NCI-H1105 (cell line): ENCODE data around the gene KIAA1755.
"Not testable (repeated sequence)": the region's sequence is repeated elsewhere in the genome, so short reads cannot be mapped to it uniquely, and the experiment has no call there.

ENCODE experiments used
- DNase-seq: peaks from one replicate; lab custom pipeline; 2025; lab: John Stamatoyannopoulos, UW

The KIAA1755 gene

DNA sequence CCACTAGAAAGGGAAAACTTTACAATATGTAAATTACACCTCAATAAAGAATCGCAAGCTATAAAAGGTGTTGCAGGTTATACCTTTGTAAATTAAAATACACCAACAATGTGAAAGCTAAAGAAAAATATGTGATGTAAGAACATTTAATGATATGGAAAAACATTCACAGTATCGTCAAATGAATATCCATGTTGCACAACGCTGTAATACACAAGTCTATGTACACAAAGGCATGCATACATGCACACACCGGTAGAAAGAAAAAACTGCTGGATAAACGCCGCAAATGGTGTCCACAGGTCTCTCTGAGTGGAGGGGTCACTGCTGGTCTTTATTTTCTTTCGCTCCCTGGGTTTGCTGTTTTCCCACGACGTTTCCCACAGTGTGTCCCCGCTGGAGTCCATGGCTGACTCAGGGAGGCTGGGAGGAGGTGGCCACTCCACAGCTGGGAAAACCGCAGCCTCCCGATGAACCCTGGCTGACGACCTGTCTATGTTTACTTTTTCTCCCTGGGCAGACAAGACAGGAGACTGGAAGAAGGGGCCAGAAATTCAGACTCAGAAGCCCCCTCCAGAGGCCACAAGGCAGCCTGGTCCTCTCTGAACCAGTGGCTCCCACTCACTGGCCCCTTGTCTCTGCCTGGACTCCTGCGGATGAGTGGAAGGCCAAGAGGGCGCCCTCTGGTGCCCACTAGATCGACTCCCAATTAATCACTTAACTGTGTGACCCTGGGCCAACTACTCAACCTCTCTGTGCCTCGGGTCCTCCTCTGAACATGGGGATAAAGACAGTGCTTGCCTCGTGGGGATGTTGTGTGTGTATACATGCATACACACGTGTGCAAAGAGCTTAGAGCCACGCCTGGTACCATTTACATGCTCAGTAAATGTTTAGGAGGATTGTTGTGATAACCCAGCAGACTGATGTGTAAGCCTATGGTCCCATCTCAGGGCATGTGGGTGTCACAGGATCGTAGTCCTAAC is 30.6 kb upstream of the KIAA1755 start:
- no peak for DNase-seq

DNA sequence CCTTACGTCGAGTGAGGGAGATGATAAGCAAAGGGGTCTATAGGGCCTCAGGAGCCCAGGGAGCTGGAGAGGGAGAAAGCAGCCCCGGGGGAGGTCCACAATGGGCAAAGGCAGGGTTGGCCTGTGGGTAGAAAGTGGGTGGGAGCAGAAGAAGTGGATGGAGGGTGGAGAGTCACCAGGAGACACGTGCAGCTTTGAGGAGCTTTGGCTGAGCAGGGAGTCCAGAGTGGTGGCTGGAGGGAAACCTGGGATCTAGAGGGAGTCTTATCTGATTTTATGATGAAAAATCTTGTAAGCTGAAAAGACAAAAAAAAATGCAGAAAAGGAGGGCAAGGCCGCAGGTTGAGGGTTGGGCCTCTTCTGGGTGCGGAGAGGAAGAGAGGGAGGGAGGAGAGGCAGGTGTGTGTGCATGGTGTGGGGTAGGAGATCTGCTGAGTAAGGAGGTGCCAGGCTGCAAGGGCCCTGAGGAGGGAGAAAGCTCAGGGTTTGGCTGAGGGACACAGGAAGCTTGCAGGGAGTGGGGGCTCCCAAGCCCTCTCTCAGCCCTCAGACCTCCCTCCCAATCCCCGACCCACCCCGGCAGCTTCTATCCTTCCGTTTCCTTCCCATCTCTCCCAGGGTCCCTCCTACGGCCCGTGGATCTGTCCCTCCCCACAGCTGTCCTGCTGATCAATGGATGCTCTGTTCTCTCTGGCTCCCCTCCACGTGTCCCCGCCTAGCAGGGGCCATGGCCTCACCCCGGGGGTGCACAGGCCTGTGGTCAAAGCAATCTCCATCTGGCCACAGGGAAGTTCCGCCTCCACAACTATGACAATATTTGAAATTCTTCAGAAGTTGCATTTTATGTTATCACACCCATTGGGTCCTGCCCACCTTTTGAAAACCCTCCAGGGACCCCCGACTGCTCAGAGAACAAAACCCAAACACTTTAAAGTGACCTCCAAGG is 26.3 kb upstream of the KIAA1755 start:
- DNase-seq, result no peak

DNA sequence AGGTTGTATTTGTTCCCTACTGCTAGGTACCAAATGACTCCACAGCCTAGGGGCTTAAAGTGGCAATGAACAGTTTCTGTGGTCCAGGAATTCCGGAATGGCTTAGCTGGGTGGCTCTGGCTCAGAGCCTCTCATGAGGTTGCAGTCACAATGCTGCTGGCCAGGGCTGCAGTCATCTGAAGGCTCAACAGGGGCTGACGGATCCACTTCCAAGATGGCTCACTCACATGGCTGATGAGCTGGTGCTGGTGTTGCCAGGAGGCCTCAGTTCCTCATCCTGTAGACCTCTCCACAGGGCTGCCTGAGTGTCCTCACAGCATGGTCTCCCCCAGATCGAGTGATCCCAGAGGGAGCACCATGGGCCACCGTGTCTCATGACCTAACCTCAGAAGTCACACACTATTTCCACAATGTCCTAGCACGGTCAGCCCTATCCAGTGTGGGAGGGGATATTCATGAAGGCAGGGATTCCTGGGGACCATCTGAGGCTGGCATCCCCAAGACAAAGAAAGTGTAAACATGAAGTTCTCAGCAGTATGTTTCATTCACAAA is 24.4 kb upstream of the KIAA1755 start:
- no peak for DNase-seq

DNA sequence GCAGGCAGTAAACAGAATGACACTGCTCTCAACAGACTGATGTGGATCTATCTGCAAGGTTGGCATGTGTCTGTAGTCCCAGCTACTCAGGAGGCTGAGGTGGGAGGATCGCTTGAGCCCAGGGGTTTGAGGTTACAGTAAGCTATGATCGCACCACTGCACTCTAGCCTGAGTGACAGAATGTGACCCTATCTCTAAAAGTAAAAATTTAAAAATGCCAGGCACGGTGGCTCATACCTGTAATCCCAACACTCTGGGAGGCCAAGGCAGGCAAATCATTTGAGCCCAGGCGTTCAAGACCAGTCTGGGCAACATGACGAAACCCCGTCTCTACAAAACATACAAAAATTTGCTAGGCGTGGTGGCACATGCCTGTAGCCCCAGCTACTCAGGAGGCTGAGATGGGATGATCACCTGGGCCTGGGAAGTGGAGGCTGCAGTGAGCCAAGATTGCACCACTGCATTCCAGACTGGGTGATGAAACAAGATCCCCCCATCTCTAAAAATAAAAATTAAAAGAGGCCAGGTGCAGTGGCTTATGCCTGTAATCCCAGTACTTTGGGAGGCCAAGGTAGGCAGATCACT is 23.6 kb upstream of the KIAA1755 start:
- DNase-seq, result not testable (repeated sequence)

DNA sequence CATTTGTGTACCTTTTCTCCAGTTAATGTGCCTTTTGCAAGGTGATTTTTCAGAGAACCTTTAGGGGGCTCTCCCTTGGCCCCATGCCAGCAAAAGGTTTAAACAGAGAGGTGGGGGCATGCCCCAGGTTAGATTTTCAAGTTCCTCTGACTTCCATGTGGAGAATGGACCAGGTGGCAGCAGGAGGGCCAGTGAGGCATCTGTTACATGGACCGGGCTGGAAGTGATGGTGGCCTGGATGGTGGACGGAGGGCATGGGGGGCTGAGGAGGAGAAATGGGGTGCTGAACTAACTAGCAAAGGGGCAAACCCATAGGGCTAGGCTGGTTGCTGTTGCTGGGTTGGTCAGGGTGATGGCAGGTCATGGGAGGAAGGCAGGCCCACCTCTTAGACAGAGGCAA is 22.7 kb upstream of the KIAA1755 start:
- DNase-seq, result no peak

DNA sequence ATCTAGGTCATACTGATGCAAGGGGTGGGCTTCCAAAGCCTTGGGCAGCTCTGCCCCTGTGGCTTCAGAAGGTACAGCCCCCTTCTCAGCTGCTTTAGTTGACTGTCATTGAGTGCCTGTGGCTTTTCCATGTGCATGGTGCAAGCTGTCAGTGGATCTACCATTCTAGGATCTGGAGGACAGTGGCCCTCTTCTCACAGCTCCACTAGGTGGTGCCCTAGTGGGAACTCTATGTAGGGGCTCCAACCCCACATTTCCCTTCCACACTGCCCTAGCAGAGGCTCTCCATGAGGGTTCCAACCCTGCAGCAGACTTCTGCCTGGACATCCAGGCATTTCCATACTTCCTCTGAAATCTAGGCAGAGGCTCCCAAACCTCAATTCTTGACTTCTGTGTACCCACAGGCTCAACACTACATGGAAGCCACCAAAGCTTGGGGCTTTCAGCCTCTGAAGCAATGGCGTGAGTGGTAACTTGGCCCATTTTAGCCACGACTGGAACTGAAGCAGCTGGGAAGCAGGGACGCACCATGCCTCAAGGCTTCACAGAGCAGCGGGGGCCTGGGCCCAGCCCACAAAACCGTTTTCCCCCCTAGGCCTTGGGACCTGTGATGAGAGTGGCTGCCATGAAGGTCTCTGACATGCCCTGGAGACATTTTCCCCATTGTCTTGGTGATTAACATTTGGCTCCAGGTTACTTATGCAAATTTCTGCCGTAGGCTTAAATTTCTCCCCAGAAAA is 20.8 kb upstream of the KIAA1755 start:
- DNase-seq, result not testable (repeated sequence)

DNA sequence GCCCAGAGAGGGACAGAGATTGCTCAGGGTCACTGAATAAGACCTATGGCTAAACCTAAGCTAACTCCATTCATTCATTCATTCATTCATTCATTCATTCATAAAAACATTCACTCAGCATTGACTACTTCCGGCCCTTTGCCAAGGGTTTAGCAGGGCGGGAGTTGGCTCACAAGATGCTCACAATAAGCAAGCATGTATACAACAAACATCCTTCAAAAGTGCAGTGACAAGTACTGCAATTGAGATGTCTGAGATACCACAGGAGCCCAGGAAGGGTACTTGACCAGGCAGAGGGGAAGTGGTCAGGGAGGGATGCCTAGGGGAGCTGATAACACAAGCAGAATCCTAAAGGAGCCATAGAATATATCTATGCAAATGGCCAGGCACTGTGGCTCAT is 18.2 kb upstream of the KIAA1755 start:
- no peak for DNase-seq

DNA sequence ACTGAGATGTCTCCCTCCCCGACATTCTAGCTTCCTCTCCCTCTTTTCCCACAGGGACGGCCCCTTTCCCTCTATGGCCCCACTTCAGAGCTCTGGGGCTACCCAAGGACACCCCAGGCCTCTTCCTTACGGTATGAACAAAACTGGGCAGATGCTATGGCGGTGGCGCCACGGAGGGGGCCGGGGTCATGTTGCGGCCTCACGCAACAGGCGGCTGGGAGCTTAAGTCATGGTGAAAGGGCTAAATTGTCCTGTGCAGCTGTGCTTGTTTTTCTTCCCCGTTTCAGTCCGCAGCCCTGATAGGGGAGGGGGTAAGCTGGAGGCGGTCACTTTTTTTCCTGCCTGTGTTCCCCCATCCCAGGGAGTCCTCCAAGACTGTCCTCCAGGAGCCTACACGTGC is 17.6 kb upstream of the KIAA1755 start:
- no peak for DNase-seq

DNA sequence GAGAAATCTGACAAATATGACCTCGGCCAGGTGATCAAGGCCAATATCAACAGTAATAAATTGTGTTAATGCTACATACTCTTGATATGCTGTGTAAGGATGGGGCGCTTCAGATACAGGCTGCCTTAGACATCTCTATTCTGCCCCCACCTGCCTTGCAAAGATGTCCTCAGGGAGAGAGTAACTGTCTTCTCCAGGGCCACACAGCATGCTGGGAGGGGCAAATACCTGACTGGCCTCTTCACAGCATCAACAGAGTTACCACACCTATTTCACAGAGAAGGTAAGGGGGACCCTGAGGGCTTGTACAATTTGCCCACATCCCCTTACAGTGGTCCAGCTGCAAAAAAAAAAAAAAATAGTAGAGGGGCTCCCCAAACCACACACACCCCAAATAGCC is 17.2 kb upstream of the KIAA1755 start:
- no peak for DNase-seq

DNA sequence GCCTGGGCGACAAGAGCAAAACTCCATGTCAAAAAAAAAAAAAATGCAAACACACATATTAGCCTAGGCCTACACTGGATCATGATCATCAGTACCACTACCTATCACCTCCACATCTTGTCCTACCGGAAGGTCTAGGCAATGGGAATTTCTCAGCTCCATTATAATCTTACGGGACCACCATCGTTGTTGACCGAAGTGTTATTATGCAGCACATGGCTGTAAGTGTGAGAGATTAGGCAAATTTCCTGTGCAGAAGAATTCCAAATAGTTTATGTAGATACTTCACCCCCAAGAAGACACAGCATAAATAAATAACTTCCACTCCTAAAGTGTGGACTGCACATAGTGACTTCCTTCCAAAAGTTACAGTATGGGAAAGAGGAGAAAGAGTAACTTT is 16.8 kb upstream of the KIAA1755 start:
- no peak for DNase-seq

DNA sequence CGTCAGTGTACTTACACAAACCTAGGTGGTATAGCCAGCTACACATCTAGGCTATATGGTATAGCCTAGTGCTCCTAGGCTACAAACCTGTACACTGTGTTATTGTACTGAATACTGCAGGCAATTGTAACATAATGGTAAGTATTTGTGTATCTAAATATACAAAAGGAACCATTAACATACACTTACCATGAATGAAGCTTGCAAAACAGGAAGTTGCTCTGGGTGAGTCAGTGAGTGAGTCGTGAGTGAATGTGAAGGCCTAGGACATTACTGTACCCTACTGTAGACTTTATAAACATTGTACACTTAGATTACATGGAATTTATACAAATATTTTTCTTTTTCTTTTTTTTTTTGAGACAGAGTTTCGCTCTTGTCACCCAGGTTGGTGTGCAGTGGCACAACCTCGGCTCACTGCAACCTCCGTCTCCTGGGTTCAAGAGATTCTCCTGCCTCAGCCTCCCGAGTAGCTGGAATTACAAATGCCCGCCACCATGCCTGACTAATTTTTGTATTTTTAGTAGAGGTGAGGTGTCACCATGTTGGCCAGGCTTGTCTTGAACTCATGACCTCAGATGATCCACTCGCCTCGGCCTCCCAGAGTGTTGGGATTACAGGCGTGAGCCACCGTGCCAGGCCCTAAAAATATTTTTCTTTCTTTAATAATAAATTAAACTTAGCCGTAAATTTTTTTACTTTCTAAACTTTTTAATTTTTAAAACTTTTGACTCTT is 15.4 kb upstream of the KIAA1755 start:
- no peak for DNase-seq

DNA sequence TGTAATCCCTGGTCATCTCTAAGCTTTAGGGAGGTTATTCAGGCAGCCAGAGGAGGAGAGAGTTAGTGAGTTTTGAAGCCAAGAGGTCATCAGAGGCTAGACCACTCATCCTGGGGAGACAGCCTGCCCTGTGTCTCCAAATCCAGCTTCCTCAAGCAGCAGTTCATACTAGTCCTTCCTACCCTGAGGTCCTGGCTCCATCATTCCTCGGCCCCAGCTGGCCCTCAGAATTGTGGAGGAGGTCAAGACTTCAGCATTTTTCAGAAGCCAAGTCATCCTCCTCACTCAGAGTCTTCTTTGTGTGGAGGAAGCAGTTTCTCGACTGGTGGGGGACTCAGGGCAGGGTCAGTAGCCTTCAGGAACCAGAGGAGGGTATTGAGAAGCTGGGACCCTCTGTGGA is 12.4 kb upstream of the KIAA1755 start:
- no peak for DNase-seq

DNA sequence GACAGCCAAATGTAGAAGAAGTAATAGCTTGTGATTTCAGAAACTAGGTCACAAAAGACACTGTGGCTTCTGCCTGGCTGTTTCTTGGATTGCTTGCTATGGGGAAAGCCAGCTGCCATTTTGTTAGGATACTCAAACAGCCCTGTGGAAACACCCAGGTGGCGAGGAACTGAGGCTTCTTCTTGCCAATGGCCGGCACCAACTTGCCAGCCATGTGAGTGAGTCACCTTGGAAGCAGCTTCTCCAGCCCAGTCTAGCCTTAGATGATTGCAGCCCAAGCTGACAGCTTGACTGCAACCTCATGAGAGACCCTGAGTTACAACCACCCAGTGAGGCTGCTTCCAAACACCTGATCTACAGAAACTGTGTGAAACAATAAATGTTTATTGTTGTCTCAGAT is 11.9 kb upstream of the KIAA1755 start:
- no peak for DNase-seq

DNA sequence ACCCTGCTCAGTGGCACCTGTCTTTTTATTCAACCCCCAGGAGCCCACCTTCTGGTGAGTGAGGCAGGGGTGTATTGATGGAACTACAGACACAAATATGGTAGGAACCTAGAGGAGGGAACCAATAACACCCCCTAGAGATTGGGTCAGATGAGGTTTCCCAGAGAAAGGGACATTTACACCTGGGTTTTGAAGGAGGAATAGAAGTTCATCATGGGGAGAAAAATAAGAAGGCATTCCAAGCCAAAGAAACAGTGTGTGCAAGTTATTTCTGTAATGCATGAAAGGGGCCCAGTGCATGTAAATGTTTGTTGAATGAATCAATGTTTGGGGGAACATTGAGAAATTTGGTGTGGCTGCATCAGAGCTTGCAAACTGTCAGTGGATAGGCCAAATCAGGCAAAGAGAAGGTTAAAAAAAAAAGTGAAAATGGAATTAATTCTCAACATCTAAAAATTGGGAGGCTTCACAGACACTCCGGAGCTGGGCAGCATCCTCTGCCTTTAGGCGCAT is 11.1 kb upstream of the KIAA1755 start:
- no peak for DNase-seq

DNA sequence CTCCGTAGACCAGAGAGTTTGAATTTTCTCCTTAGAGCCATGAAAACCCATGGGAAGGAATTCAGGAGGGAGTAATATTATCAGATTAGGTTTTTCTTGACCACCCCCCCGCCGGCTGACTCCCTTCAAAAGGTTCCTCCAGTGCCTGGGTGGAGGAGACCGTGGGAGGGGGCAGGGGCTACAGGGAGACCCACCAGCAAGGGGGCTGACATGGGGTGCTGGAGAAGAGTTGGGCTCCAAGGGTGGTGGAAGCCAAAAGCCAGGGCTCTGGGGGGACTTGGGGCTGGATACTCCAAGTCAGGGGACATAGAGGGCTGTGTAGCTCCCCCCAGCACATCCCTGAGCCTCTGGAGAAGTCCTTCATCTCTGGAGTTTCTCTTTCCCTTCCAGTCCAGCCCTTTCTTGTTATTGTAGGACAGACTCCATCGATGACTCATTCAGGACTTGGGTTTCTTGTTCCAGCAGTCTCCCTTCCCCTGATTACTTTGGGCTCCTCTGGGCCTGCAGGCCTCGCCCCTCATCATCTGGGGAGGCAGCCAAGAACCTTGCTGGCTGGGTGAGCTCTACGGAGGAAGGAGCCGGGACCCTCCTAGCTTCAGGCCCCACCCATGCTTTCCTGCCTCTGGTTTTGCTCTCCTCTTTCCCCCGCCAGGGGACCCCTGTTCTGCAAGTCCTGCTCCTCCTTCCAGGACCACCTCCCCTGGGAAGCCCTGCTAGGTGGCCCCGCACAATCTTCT is 10.5 kb upstream of the KIAA1755 start:
- DNase-seq, result no peak

DNA sequence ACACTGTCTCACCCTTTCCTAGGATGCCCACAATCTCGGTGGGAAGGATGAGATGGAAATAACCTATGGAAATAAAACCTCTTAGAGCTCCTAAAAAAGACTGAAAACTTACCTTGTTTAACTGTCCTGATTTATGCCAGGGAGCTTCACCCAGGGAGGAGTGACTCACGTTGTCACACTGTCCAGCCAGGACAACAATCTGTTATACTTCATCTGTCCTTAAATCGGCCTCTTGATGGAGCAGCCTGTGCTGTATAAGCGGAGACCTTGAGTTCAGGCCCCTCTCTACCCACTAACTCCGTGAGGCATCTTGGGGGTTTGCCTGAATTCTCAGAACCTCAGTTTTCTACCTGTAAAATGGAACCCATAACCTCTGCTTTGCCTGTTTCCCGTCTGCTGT is 9.2 kb upstream of the KIAA1755 start:
- DNase-seq, result no peak

DNA sequence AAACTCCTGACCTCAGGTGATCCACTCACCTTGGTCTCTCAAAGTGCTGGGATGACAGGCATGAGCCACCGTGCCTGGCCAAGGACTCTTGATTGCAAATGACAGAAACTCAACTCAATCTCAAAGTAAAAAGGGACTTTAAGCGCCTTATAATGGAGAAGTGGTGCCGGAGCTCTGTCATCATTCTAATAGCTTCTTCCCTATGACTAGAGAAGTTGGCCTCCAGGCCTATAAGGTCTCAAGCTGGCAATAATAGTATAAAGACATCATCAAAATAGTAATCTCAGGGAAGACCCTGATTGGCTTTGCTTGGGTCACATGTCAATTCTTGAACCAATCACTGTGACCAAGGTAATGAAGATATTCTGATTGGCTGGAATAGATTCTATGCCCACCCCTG is 8.5 kb upstream of the KIAA1755 start:
- no peak for DNase-seq

DNA sequence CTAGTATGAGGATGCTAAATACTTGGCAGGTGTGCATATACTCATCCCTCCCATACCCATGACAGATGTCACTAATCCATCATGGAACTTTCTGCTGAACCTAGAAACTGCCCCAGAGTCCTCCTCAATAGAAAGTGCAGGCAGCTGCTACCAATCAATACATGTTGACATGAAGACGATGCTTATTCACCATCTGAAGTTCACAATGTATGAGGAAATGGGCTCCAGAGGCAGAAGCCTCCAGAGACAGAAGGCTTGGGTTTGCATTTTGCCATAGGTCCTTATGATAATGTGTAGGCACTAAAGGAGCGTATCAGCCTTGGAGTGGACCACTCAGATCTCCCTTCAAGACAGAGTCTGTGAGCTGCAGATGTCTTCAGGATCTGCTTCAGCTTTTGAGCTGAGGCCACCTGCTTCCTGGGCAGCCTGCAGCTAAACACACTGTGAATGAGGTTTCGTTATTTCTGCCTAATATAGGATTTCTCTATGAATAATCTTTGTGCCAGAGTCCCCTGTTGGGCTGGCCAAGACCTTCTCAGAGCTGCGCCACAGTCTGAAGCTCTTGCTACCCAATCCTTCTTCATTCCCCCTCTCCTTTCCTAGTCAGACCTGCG is 7.5 kb upstream of the KIAA1755 start:
- DNase-seq, result no peak

DNA sequence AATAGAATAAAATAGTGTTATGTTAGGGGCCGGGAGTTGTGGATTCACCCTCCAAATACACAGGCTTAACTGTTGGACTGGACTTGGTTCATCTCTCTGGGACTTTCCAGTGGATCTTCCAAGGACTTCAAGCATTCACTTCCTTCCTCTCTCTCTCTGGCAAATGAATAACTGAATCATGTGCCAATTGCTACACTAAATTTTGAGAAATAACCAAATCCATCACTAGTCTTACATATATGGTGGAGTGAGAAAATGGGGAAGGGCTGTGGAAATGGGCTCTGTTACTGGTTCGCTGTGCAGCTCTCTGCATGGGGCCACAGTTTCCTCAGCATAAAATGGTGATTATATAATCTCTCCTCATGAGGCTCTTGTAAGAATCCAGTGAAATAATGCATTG is 6.8 kb upstream of the KIAA1755 start:
- no peak for DNase-seq
